GM21423 (cell line): Measurements from ENCODE around the gene GTPBP10.

ENCODE experiments used
- ATAC-seq: cut with Tn5 transposase; IDR thresholded peaks from one replicate; pipeline ENCODE4 v1.9.1; 2021; ENCODE audit warnings: mild to moderate bottlenecking, moderate library complexity; ENCODE audit not compliant: unreplicated experiment

Gene GTPBP10

GRCh38 chr7:90425376-90425775, 78.9 kb downstream of the GTPBP10 start:
- no peak for ATAC-seq

- no peak for ATAC-seq
These were observed 84.3 kb downstream of the GTPBP10 start for GRCh38 chr7:90430614-90431460.

GRCh38 chr7:90432752-90433151, 86.2 kb downstream of the GTPBP10 start:
- ATAC-seq: no peak

- no peak for ATAC-seq
These were observed 86.7 kb downstream of the GTPBP10 start for GRCh38 chr7:90433221-90433620.
